K562 (cell line): ENCODE results near the gene VPS13D.

Source experiments
- CBX8 ChIP-seq: fragments of 200-600 bp; sonication (generic); IDR thresholded peaks from 2 replicates; pipeline ENCODE4 v1.6.1; 2012; ENCODE audit warnings: borderline replicate concordance, mixed run types, low read depth, mild to moderate bottlenecking, moderate library complexity, mixed read lengths, low read length, control low read depth, inconsistent platforms; ENCODE audit not compliant: poor library complexity, severe bottlenecking; ENCODE audit errors: extremely low read depth
- CTCF ChIP-seq, 3 experiments: IDR thresholded peaks in 2 of 3; conservative IDR thresholded peaks in 1 of 3; 2 replicates each; pipeline ENCODE4 v1.5.1; 2011 to 2012; ENCODE audit warnings: low read length in 3 of 3, mild to moderate bottlenecking in 3 of 3, control low read depth in 2 of 3, improper control_type of control experiment in 1 of 3, inconsistent platforms in 1 of 3, low read depth in 1 of 3, mixed read lengths in 1 of 3, moderate library complexity in 1 of 3; ENCODE audit not compliant: insufficient read depth in 2 of 3
- ELF4 ChIP-seq: fragments of 450-650 bp; formaldehyde crosslinking; IDR thresholded peaks from 2 replicates; pipeline ENCODE4 v1.4.0; 2022; ENCODE audit warnings: missing genetic modification characterization
- NBN ChIP-seq: fragments of 450-650 bp; IDR thresholded peaks from 2 replicates; pipeline ENCODE4 v1.6.1; 2016; ENCODE audit warnings: low read depth, mild to moderate bottlenecking
- SIN3A ChIP-seq, 2 experiments: fragments of 150-350 bp in 1 of 2; IDR thresholded peaks; 2 replicates each; pipeline ENCODE4 v1.6.1; 2011 to 2016; ENCODE audit warnings: borderline replicate concordance in 2 of 2, low read depth in 2 of 2, low read length in 2 of 2, mild to moderate bottlenecking in 2 of 2, moderate library complexity in 2 of 2; ENCODE audit not compliant: control insufficient read depth in 1 of 2
- YY1 ChIP-seq, 3 experiments: IDR thresholded peaks; 2 replicates each; pipeline ENCODE4 v1.6.1; 2011; ENCODE audit warnings: low read length in 2 of 3, mild to moderate bottlenecking in 2 of 3, moderate library complexity in 2 of 3, borderline replicate concordance in 1 of 3, control low read depth in 1 of 3, low read depth in 1 of 3; ENCODE audit not compliant: insufficient read depth in 3 of 3, insufficient replicate concordance in 2 of 3, control insufficient read depth in 1 of 3, insufficient read length in 1 of 3; ENCODE audit errors: extremely low read depth in 1 of 3
- TF ChIP-seq, protein P1 (sequence below): fragments of 250-450 bp; sonication (Bioruptor Pico); IDR thresholded peaks from 2 replicates; pipeline ENCODE4 v1.5.0; 2021; ENCODE audit warnings: mild to moderate bottlenecking, moderate library complexity

GRCh38 chr1:12380326-12381249 lies 150.8 kb downstream of the VPS13D start:
- no peak for TF ChIP-seq YY1 (IDR thresholded peaks at IDR 0.05; ENCODE audit: borderline replicate concordance in 1 of 3, control insufficient read depth in 1 of 3, extremely low read depth in 1 of 3, insufficient read depth in 3 of 3, insufficient read length in 1 of 3, insufficient replicate concordance in 2 of 3, low read depth in 1 of 3, low read length in 2 of 3)
- no peak for TF ChIP-seq CTCF (IDR thresholded peaks at IDR 0.05 in 2 of 3, conservative IDR thresholded peaks at IDR 0.05 in 1 of 3; ENCODE audit: insufficient read depth in 2 of 3, low read depth in 1 of 3, low read length in 3 of 3)
- TF ChIP-seq SIN3A (IDR thresholded peaks at IDR 0.05; ENCODE audit: borderline replicate concordance in 2 of 2, control insufficient read depth in 1 of 2, low read depth in 2 of 2, low read length in 2 of 2) = no peak
- no peak for TF ChIP-seq ELF4 (CRISPR knock-in tag)
- TF ChIP-seq, protein P1, sequence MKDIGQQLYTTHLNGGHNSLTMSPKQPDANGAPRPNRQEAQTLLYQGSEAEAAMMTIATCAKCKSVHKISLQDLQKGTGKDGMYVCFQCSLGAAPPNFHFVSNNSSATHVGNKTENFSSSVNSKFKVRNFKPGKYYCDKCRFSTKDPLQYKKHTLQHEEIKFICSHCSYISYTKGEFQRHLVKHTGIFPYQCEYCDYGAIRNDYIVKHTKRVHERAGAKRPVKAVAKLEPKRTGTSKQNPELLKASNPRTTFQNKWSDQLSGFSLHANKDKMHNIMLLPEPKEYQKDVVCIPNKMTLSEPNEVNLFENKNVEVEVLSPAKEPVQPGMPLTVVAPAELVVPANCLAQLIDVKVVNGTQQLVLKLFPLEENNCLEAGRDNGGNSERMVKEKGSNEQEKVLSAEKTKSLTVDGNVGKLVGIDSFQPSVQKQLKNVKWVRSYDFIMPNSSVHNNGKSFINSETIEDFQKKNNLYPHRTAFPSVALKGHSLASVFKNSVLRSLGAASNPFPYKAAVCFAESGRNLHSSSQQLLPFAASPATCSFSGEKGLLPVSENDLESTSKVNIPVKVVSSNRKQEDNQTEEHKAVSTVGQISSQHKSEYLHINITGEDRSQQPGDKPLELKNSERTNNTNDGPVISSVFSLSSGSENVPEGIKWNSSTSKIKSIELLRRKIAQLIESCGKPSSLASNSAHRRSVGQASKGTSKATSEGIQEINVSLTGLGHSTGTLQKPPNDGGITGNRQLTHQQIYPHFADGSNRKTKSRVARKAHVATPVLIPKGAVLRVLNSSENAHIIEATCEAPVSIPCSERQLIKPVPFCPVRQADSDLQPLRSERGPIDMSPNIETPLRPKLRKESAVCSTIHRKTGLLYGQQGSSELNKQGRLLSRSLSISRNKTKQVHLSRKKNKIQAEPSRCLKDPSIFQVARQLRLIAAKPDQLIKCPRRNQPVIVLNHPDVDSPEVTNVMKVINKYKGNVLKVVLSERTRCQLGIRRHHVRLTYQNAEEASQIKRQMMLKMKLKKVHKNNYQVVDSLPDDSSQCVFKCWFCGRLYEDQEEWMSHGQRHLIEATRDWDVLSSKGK = no peak
- TF ChIP-seq CBX8 = no peak
- TF ChIP-seq NBN = no peak
